ENCODE results near the gene CCL17.

GRCh38 chr16:57356547-57356946 is 48.0 kb upstream of the CCL17 start:
- TF ChIP-seq ZSCAN29 (IDR thresholded peaks at IDR 0.05) (no peak), POU2F2 (IDR thresholded peaks at IDR 0.05; ENCODE audit: borderline replicate concordance, low read depth, low read length) (no peak), HCFC1 (IDR thresholded peaks at IDR 0.05; ENCODE audit: low read length) (no peak), TCF12 (IDR thresholded peaks at IDR 0.05; ENCODE audit: low read depth, low read length) (no peak), SP1 (IDR thresholded peaks at IDR 0.05; ENCODE audit: low read depth, low read length) (no peak), TAF1 (IDR thresholded peaks at IDR 0.05; ENCODE audit: borderline replicate concordance, low read depth, low read length) (no peak), JUND (IDR thresholded peaks at IDR 0.05; ENCODE audit: low read depth, low read length) (no peak)
- TF ChIP-seq, protein P1, sequence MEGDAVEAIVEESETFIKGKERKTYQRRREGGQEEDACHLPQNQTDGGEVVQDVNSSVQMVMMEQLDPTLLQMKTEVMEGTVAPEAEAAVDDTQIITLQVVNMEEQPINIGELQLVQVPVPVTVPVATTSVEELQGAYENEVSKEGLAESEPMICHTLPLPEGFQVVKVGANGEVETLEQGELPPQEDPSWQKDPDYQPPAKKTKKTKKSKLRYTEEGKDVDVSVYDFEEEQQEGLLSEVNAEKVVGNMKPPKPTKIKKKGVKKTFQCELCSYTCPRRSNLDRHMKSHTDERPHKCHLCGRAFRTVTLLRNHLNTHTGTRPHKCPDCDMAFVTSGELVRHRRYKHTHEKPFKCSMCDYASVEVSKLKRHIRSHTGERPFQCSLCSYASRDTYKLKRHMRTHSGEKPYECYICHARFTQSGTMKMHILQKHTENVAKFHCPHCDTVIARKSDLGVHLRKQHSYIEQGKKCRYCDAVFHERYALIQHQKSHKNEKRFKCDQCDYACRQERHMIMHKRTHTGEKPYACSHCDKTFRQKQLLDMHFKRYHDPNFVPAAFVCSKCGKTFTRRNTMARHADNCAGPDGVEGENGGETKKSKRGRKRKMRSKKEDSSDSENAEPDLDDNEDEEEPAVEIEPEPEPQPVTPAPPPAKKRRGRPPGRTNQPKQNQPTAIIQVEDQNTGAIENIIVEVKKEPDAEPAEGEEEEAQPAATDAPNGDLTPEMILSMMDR (IDR thresholded peaks at IDR 0.05 in 2 of 3, conservative IDR thresholded peaks at IDR 0.05 in 1 of 3; ENCODE audit: control insufficient read depth in 2 of 3, extremely low read depth in 1 of 3, insufficient read depth in 1 of 3, low read depth in 3 of 3, low read length in 3 of 3), result no peak
- TF ChIP-seq, protein P2, sequence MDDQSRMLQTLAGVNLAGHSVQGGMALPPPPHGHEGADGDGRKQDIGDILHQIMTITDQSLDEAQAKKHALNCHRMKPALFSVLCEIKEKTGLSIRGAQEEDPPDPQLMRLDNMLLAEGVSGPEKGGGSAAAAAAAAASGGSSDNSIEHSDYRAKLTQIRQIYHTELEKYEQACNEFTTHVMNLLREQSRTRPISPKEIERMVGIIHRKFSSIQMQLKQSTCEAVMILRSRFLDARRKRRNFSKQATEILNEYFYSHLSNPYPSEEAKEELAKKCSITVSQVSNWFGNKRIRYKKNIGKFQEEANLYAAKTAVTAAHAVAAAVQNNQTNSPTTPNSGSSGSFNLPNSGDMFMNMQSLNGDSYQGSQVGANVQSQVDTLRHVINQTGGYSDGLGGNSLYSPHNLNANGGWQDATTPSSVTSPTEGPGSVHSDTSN (IDR thresholded peaks at IDR 0.05; ENCODE audit: insufficient replicate concordance, low read depth, low read length), result no peak
